H9 (cell line): ENCODE measurements around the gene SCAMP3. TPM values are rescaled to one million over a fixed set of nuclear protein-coding genes. Genes with fewer than 3 reads are reported as not detected.
A peak's percentile ranks its signal among the peaks of the same experiment; 100 is the strongest.

Experiments used
- DNase-seq: peaks from one replicate; pipeline ENCODE4 v3.0.0-alpha.2; 2017
- H2AFZ ChIP-seq: one replicate; pipeline ENCODE4 v1.6.1; 2013; ENCODE audit warnings: mild to moderate bottlenecking, low read length, control low read depth, moderate library complexity
- H2AK5ac ChIP-seq: 2 replicates; pipeline ENCODE4 v1.6.1; 2013; ENCODE audit warnings: low read length, control low read depth, mixed read lengths; ENCODE audit not compliant: insufficient read length
- H2BK120ac ChIP-seq: one replicate; pipeline ENCODE4 v1.6.1; 2013; ENCODE audit warnings: low read depth, mild to moderate bottlenecking, low read length, control low read depth, inconsistent platforms; ENCODE audit not compliant: poor library complexity, severe bottlenecking
- H2BK12ac ChIP-seq: 2 replicates; pipeline ENCODE4 v1.6.1; 2013; ENCODE audit warnings: low read length, control low read depth, mixed read lengths, low read depth; ENCODE audit not compliant: insufficient read length
- H2BK15ac ChIP-seq: 2 replicates; pipeline ENCODE4 v1.6.1; 2013; ENCODE audit warnings: low read depth, low read length, control low read depth
- H2BK20ac ChIP-seq: one replicate; pipeline ENCODE4 v1.6.1; 2013; ENCODE audit warnings: low read depth, mild to moderate bottlenecking, low read length, control low read depth, inconsistent platforms; ENCODE audit not compliant: poor library complexity, severe bottlenecking
- H2BK5ac ChIP-seq: 2 replicates; pipeline ENCODE4 v1.6.1; 2013; ENCODE audit warnings: low read length, control low read depth, mixed read lengths; ENCODE audit not compliant: insufficient read length
- H3K14ac ChIP-seq: 2 replicates; pipeline ENCODE4 v1.6.1; 2013; ENCODE audit warnings: low read length, control low read depth; ENCODE audit not compliant: insufficient read depth
- H3K18ac ChIP-seq: 2 replicates; pipeline ENCODE4 v1.6.1; 2013; ENCODE audit warnings: low read depth, mild to moderate bottlenecking, mixed read lengths, low read length, control low read depth; ENCODE audit not compliant: insufficient read length
- H3K23ac ChIP-seq: 2 replicates; pipeline ENCODE4 v1.6.1; 2013; ENCODE audit warnings: low read length, control low read depth, mixed read lengths, low read depth; ENCODE audit not compliant: insufficient read length
- H3K23me2 ChIP-seq: 2 replicates; pipeline ENCODE4 v1.6.1; 2013; ENCODE audit warnings: low read depth, mild to moderate bottlenecking, mixed read lengths, low read length, control low read depth; ENCODE audit not compliant: insufficient read length, poor library complexity, severe bottlenecking
- H3K27ac ChIP-seq: 2 replicates; pipeline ENCODE4 v1.5.1; 2013; ENCODE audit warnings: low read length, control low read depth, mixed read lengths, low read depth; ENCODE audit not compliant: insufficient read length
- H3K27me3 ChIP-seq: 2 replicates; pipeline ENCODE4 v1.6.1; 2013; ENCODE audit warnings: low read length, control low read depth, inconsistent platforms; ENCODE audit not compliant: insufficient read depth
- H3K4ac ChIP-seq: 2 replicates; pipeline ENCODE4 v1.6.1; 2013; ENCODE audit warnings: low read depth, mild to moderate bottlenecking, control low read depth, inconsistent platforms, low read length, moderate library complexity
- H3K4me1 ChIP-seq: 2 replicates; pipeline ENCODE4 v1.6.1; 2013; ENCODE audit warnings: low read length, control low read depth, inconsistent platforms; ENCODE audit not compliant: insufficient read depth
- H3K4me2 ChIP-seq: 2 replicates; pipeline ENCODE4 v1.6.1; 2013; ENCODE audit warnings: low read length, control low read depth, mixed read lengths; ENCODE audit not compliant: insufficient read length, insufficient read depth
- H3K56ac ChIP-seq: 2 replicates; pipeline ENCODE4 v1.6.1; 2013; ENCODE audit warnings: low read depth, mild to moderate bottlenecking, mixed read lengths, low read length, control low read depth; ENCODE audit not compliant: insufficient read length
- H3K79me1 ChIP-seq: 2 replicates; pipeline ENCODE4 v1.6.1; 2013; ENCODE audit warnings: low read depth, mild to moderate bottlenecking, moderate library complexity, low read length, control low read depth, inconsistent platforms; ENCODE audit not compliant: insufficient read depth, poor library complexity, severe bottlenecking
- H3K79me2 ChIP-seq: 2 replicates; pipeline ENCODE4 v1.6.1; 2013; ENCODE audit warnings: low read length, control low read depth, inconsistent platforms; ENCODE audit not compliant: insufficient read depth
- H3K9ac ChIP-seq: 2 replicates; pipeline ENCODE4 v1.6.1; 2013; ENCODE audit warnings: low read length, control low read depth, mixed read lengths; ENCODE audit not compliant: insufficient read length; ENCODE audit errors: extremely low read depth
- H3K9me3 ChIP-seq: one replicate; pipeline ENCODE4 v1.6.1; 2013; ENCODE audit warnings: low read depth, low read length, inconsistent platforms; ENCODE audit not compliant: control insufficient read depth
- H3T11ph ChIP-seq: one replicate; pipeline ENCODE4 v1.6.1; 2013; ENCODE audit warnings: mild to moderate bottlenecking, low read length, control low read depth, inconsistent platforms
- H4K20me1 ChIP-seq: one replicate; pipeline ENCODE4 v1.6.1; 2013; ENCODE audit not compliant: control insufficient read depth, insufficient read length, insufficient read depth
- H4K5ac ChIP-seq: 2 replicates; pipeline ENCODE4 v1.6.1; 2013; ENCODE audit warnings: low read depth, mild to moderate bottlenecking, mixed read lengths, low read length, control low read depth; ENCODE audit not compliant: insufficient read length
- H4K8ac ChIP-seq: replicated peaks from 2 replicates; pipeline ENCODE4 v1.6.1; 2013; ENCODE audit warnings: low read length, control low read depth, mixed read lengths, low read depth; ENCODE audit not compliant: insufficient read length
- H4K91ac ChIP-seq: 2 replicates; pipeline ENCODE4 v1.6.1; 2013; ENCODE audit warnings: low read depth, mild to moderate bottlenecking, moderate library complexity, mixed read lengths, low read length, control low read depth; ENCODE audit not compliant: insufficient read length
- H3K27ac Mint-ChIP-seq, 3 experiments: 2 replicates in 2 of 3; 3 replicates in 1 of 3; pipeline ENCODE4 v1.8.0; 2020 to 2021; ENCODE audit warnings: mixed read lengths in 3 of 3, mild to moderate bottlenecking in 1 of 3, moderate library complexity in 1 of 3
- H3K27me3 Mint-ChIP-seq: 2 replicates; pipeline ENCODE4 v1.8.0; 2021; ENCODE audit warnings: low read depth, mild to moderate bottlenecking, moderate library complexity, mixed read lengths
- H3K36me3 Mint-ChIP-seq, 3 experiments: 2 replicates in 2 of 3; 3 replicates in 1 of 3; pipeline ENCODE4 v1.8.0; 2020 to 2021; ENCODE audit warnings: low read depth in 3 of 3, mixed read lengths in 3 of 3; ENCODE audit not compliant: insufficient read depth in 1 of 3
- H3K4me1 Mint-ChIP-seq, 2 experiments: 2 replicates each; pipeline ENCODE4 v1.8.0; 2020; ENCODE audit warnings: mixed read lengths in 2 of 2
- H3K4me3 Mint-ChIP-seq, 2 experiments: 2 replicates in 1 of 2; 3 replicates in 1 of 2; pipeline ENCODE4 v1.8.0; 2020 to 2021; ENCODE audit warnings: mild to moderate bottlenecking in 2 of 2, mixed read lengths in 2 of 2, moderate library complexity in 1 of 2
- H3K9me3 Mint-ChIP-seq, 2 experiments: 2 replicates in 1 of 2; 3 replicates in 1 of 2; pipeline ENCODE4 v1.8.0; 2020; ENCODE audit warnings: mild to moderate bottlenecking in 2 of 2, mixed read lengths in 2 of 2, moderate library complexity in 1 of 2
- WGBS: extraction: QIAGEN DNeasy Blood & Tissue Kit; methylation state at CpG from one replicate; pipeline ENCODE4 v1.1.7; 2013; ENCODE audit warnings: missing lambda C conversion rate, low lambda C conversion rate, mixed read lengths; ENCODE audit not compliant: insufficient read length; ENCODE audit errors: extremely low coverage; 5-methylcytosine and 5-hydroxymethylcytosine counted together
- total RNA-seq: library from RNA; stranded (reverse); gene quantifications from 2 replicates; pipeline ENCODE4 v1.2.1, GENCODE V29; 2021
- TF ChIP-seq, protein P1 (sequence below): fragments of 200-600 bp; sonication (generic); conservative IDR thresholded peaks from 3 replicates; pipeline ENCODE4 v1.8.0; 2021; ENCODE audit warnings: antibody characterized with exemption, mild to moderate bottlenecking

SCAMP3 gene
- total RNA-seq, 1 experiment from 2014 or later = 52.5 TPM

DNA sequence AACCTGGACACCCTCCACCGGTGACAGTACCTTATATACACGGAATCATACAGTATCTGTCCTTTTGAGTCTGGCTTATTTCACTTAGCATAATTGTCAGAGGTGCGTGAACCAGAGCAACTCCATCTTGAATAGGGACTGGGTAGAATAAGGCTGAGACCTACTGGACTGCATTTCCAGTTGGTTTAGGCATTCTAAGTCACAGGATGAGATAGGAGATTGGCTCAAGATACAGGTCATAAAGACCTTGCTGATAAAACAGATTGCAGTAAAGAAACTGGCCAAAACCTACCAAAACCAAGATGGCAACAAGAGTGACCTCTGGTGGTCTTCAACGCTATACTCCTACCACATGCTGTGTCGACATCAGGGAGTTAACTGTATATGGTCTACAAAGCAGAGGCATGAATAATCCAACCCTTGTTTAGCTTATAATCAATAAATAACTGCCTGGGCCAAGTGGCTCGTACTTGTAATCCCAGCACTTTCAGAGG lies 45.1 kb upstream of the SCAMP3 start:
- Histone ChIP-seq H3K4me1 (peaks cover 3% of the 10 kb centered on the region; the same call in 1 of the 2 replicates), H2AFZ (no peak overlapping the region), H4K8ac (no peak overlapping the region), H3T11ph (no peak overlapping the region), H3K18ac (no peak overlapping the region), H3K9ac (no peak overlapping the region), H3K4me2 (no peak overlapping the region), H2BK15ac (no peak overlapping the region), H2BK120ac (no peak overlapping the region), H2AK5ac (no peak overlapping the region), H2BK12ac (no peak overlapping the region), H3K14ac (no peak overlapping the region), H3K23me2 (peaks cover 10% of the 10 kb centered on the region), H3K79me2 (peaks cover 9% of the 10 kb centered on the region; the same call in 1 of the 2 replicates), H2BK20ac (no peak overlapping the region), H3K79me1 (peaks cover 5% of the 10 kb centered on the region), H3K4ac (no peak overlapping the region), H3K27me3 (no peaks in the 10 kb centered on the region), H3K23ac (no peak overlapping the region), H3K9me3 (no peaks in the 10 kb centered on the region), H2BK5ac (no peak overlapping the region), H4K91ac (no peak overlapping the region), H3K27ac (no peak overlapping the region), H3K56ac (no peak overlapping the region), H4K20me1 (no peaks in the 10 kb centered on the region), H4K5ac (no peak overlapping the region)
- H3K4me1 Mint-ChIP-seq = peaks cover 13 to 24% of the 10 kb centered on the region in 2 experiments
- H3K27me3 Mint-ChIP-seq = no peaks in the 10 kb centered on the region
- peak; percentile 61 for DNase-seq
- H3K4me3 Mint-ChIP-seq = peak overlapping the region; percentile 95 to 98; a peak in 3 of 5 replicates
- no CpG with 5 or more reads among the region's 6 CpGs for WGBS
- TF ChIP-seq, protein P1, sequence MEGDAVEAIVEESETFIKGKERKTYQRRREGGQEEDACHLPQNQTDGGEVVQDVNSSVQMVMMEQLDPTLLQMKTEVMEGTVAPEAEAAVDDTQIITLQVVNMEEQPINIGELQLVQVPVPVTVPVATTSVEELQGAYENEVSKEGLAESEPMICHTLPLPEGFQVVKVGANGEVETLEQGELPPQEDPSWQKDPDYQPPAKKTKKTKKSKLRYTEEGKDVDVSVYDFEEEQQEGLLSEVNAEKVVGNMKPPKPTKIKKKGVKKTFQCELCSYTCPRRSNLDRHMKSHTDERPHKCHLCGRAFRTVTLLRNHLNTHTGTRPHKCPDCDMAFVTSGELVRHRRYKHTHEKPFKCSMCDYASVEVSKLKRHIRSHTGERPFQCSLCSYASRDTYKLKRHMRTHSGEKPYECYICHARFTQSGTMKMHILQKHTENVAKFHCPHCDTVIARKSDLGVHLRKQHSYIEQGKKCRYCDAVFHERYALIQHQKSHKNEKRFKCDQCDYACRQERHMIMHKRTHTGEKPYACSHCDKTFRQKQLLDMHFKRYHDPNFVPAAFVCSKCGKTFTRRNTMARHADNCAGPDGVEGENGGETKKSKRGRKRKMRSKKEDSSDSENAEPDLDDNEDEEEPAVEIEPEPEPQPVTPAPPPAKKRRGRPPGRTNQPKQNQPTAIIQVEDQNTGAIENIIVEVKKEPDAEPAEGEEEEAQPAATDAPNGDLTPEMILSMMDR = peak; percentile 76
- no peaks in the 10 kb centered on the region for H3K9me3 Mint-ChIP-seq
- H3K36me3 Mint-ChIP-seq = peaks cover 20 to 24% (median 22%) of the 10 kb centered on the region in 3 experiments; a peak in 6 of 7 replicates
- H3K27ac Mint-ChIP-seq = peak overlapping the region in 2 of 3 experiments; percentile 12 to 99; a peak in 5 of 7 replicates
